Progenitor cell of endocrine pancreas (in vitro differentiated cells): ENCODE data around the gene NEK11. TPM values are rescaled to one million over a fixed set of nuclear protein-coding genes. Genes with fewer than 3 reads are reported as not detected.

Experiments
- DNase-seq: peaks from one replicate; pipeline ENCODE4 v3.0.0; 2021; ENCODE audit warnings: low spot score; ENCODE audit not compliant: unreplicated experiment
- H3K27ac Mint-ChIP-seq: 2 replicates; pipeline ENCODE4 v1.8.0; 2021; ENCODE audit warnings: mild to moderate bottlenecking, moderate library complexity, mixed read lengths
- H3K27me3 Mint-ChIP-seq: 2 replicates; pipeline ENCODE4 v1.8.0; 2021; ENCODE audit warnings: mixed read lengths
- H3K36me3 Mint-ChIP-seq: 2 replicates; pipeline ENCODE4 v1.8.0; 2022; ENCODE audit warnings: mixed read lengths; ENCODE audit not compliant: insufficient read depth
- H3K4me1 Mint-ChIP-seq: 2 replicates; pipeline ENCODE4 v1.8.0; 2021; ENCODE audit warnings: low read depth, mixed read lengths
- H3K4me3 Mint-ChIP-seq: 2 replicates; pipeline ENCODE4 v1.8.0; 2021; ENCODE audit warnings: low read depth, mild to moderate bottlenecking, moderate library complexity, mixed read lengths
- H3K9me3 Mint-ChIP-seq: 2 replicates; pipeline ENCODE4 v1.8.0; 2021; ENCODE audit warnings: low read depth, mixed read lengths
- CTCF ChIP-seq: fragments of 200-600 bp; sonication (generic); IDR thresholded peaks from one replicate; pipeline ENCODE4 v1.5.0; 2021; ENCODE audit warnings: antibody characterized with exemption, mild to moderate bottlenecking; ENCODE audit not compliant: unreplicated experiment
- total RNA-seq: library from RNA; stranded (reverse); gene quantifications from 2 replicates; pipeline ENCODE4 v1.2.1, GENCODE V29; 2021

Gene NEK11
- total RNA-seq, 1 donor from 2014 or later: 18.7 TPM

- no peak overlapping the region for H3K27ac Mint-ChIP-seq
- no peak for TF ChIP-seq CTCF
- H3K4me1 Mint-ChIP-seq: no peaks in the 10 kb centered on the region
- H3K27me3 Mint-ChIP-seq: no peaks in the 10 kb centered on the region
- no peaks in the 10 kb centered on the region for H3K9me3 Mint-ChIP-seq
- H3K4me3 Mint-ChIP-seq: no peak overlapping the region
- DNase-seq: no peak
- H3K36me3 Mint-ChIP-seq: peaks cover 8% of the 10 kb centered on the region
These were observed 18.9 kb upstream of the NEK11 start for GRCh38 chr3:131007782-131008181.

GRCh38 chr3:131008326-131008725 lies 18.4 kb upstream of the NEK11 start:
- Mint-ChIP-seq H3K27me3 (no peaks in the 10 kb centered on the region), H3K9me3 (no peaks in the 10 kb centered on the region), H3K36me3 (peaks cover 9% of the 10 kb centered on the region), H3K27ac (no peak overlapping the region), H3K4me3 (no peak overlapping the region), H3K4me1 (no peaks in the 10 kb centered on the region)
- DNase-seq: no peak
- TF ChIP-seq CTCF: no peak

GRCh38 chr3:131009698-131010097 lies 17.0 kb upstream of the NEK11 start:
- no peak overlapping the region for H3K4me3 Mint-ChIP-seq
- H3K36me3 Mint-ChIP-seq: peaks cover 10% of the 10 kb centered on the region
- DNase-seq: no peak
- no peaks in the 10 kb centered on the region for H3K4me1 Mint-ChIP-seq
- H3K9me3 Mint-ChIP-seq: no peaks in the 10 kb centered on the region
- no peak overlapping the region for H3K27ac Mint-ChIP-seq
- H3K27me3 Mint-ChIP-seq: no peaks in the 10 kb centered on the region
- no peak for TF ChIP-seq CTCF

DNA sequence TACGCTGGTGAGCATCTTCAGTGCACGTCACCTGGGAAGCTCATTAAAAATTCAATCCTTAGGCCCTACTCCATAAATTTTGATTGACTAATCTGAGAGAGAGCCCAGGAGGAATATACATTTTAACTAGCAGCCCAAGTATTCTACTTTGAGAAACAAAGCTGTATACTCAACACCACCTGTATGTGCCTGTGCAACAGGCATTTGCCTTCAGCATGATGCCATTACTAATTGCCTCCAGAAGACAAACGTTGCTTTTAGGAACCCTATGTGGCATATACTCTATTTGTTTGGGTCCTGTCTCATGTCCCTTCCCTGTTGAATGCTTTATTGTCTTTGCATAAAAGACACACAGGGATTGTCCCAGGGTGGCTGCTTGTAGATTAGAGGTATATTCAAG lies 7.7 kb upstream of the NEK11 start:
- no peak overlapping the region for H3K4me3 Mint-ChIP-seq
- TF ChIP-seq CTCF: no peak
- H3K27ac Mint-ChIP-seq: no peak overlapping the region
- DNase-seq: no peak
- H3K36me3 Mint-ChIP-seq: peaks cover 6% of the 10 kb centered on the region
- no peaks in the 10 kb centered on the region for H3K9me3 Mint-ChIP-seq
- H3K4me1 Mint-ChIP-seq: peaks cover 2% of the 10 kb centered on the region
- H3K27me3 Mint-ChIP-seq: no peaks in the 10 kb centered on the region

DNA sequence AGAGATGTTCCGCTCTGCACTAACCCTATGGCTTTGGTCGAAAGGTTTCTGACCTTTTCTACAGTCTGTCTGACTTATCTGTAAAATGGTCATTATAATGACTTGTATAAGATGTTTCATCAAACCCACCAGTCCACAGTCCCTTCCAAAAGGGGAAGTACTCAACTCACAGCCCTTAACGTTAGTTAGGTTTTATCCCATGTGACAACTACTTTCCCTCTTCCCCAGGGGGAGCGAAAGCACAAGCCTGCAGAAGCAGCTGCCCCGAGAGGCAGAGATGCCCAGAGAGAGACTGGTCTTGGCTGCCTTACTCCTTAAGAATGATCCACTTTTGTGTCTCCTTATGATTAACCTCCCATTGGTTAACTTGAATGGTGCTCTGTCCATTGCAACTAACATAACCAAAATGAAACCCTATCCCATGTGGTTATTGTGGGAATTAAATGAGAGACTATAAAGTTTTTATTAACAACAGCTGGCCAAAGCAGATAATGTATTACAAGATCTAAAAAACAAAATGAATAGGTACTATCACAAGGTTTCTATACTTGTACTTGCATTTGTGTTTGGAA lies 6.5 kb upstream of the NEK11 start:
- Mint-ChIP-seq H3K27me3 (no peaks in the 10 kb centered on the region), H3K36me3 (peaks cover 11% of the 10 kb centered on the region), H3K4me3 (no peak overlapping the region), H3K27ac (no peak overlapping the region), H3K4me1 (peaks cover 5% of the 10 kb centered on the region), H3K9me3 (no peaks in the 10 kb centered on the region)
- DNase-seq: no peak
- TF ChIP-seq CTCF: no peak
